Measurements from ENCODE around the gene AKAP14. TPM values are rescaled to one million over a fixed set of nuclear protein-coding genes. Genes with fewer than 3 reads are reported as not detected.

The AKAP14 gene
- total and polyA plus RNA-seq, 2 of the 8 experiments (the other 6 are each of a cell fraction or from before 2014, with no cell fraction given), result 0.79 to 1.3 TPM

GRCh38 chrX:119871599-119872395 lies 23.9 kb upstream of the AKAP14 start, which contains the start of the genes NDUFA1 and RNF113A:
NDUFA1 (plus strand) TSS chrX:119871832; CDS start chrX:119871912, 80 bp downstream.
RNF113A (minus strand) TSS chrX:119871733; CDS start chrX:119871613, 120 bp downstream.
- Histone ChIP-seq H3K23me2 (ENCODE audit: low read depth, low read length) (0 out of 2 replicates have a peak, but pooled peaks cover 2% of the 10 kb centered on the region), H3K14ac (ENCODE audit: insufficient read length) (no peak within 1 kb of the TSS), H3K4me1 (replicated peaks in 1 of 4; ENCODE audit: control insufficient read depth in 3 of 4, insufficient read depth in 4 of 4, low read length in 3 of 4) (no peaks in the 10 kb centered on the region), H3K4me2 (ENCODE audit: insufficient read depth in 1 of 2, low read depth in 2 of 2, low read length in 2 of 2) (peak within 1 kb of the TSS; percentile 85 to 98), H2AFZ (ENCODE audit: low read length) (no peak within 1 kb of the TSS; the same call in 1 of the 2 replicates), H2BK5ac (ENCODE audit: low read depth, low read length) (no peak within 1 kb of the TSS; the same call in 1 of the 2 replicates), H2BK12ac (ENCODE audit: low read depth, low read length) (no peak within 1 kb of the TSS), H2BK15ac (ENCODE audit: low read length) (no peak within 1 kb of the TSS), H3K79me2 (ENCODE audit: control insufficient read depth in 1 of 2, insufficient read depth in 2 of 2, low read length in 2 of 2) (peaks cover 0 to 8% of the 10 kb centered on the region in 2 experiments; a peak in 1 of 4 replicates), H4K91ac (replicated peaks; ENCODE audit: insufficient read length, low read length) (peak within 1 kb of the TSS; percentile 85), H2BK20ac (ENCODE audit: low read length) (no peak within 1 kb of the TSS), H3K4me3 (ENCODE audit: extremely low read depth in 1 of 4, insufficient read depth in 2 of 4, low read depth in 3 of 4, low read length in 4 of 4) (peak within 1 kb of the TSS; percentile 81 to 95 (median 90)), H4K5ac (ENCODE audit: insufficient read length, low read depth, low read length) (peak within 1 kb of the TSS; percentile 95), H3K79me1 (ENCODE audit: low read depth, low read length) (no peaks in the 10 kb centered on the region), H3K9ac (replicated peaks in 1 of 4; ENCODE audit: extremely low read depth in 1 of 4, low read depth in 3 of 4, low read length in 3 of 4) (peak within 1 kb of the TSS in 3 of 4 experiments; percentile 72 to 94 (median 83); a peak in 6 of 7 replicates), H3K27ac (ENCODE audit: low read depth, low read length) (peak within 1 kb of the TSS; percentile 84), H3K18ac (ENCODE audit: extremely low read depth, low read length) (peak within 1 kb of the TSS; percentile 96), H3K27me3 (replicated peaks in 1 of 4; ENCODE audit: control insufficient read depth in 3 of 4, extremely low read depth in 1 of 4, insufficient read depth in 3 of 4, low read length in 3 of 4) (no peaks in the 10 kb centered on the region), H4K20me1 (replicated peaks in 1 of 2; ENCODE audit: control insufficient read depth in 1 of 2, insufficient read depth in 2 of 2, low read length in 2 of 2) (no peaks in the 10 kb centered on the region), H2AK5ac (ENCODE audit: low read depth, low read length) (no peak within 1 kb of the TSS), H3K4ac (replicated peaks; ENCODE audit: insufficient read length, low read depth, low read length) (no peak within 1 kb of the TSS), H4K8ac (ENCODE audit: extremely low read depth, insufficient read depth, low read length) (peak within 1 kb of the TSS; percentile 95; the same call in 1 of the 2 replicates), H3K36me3 (ENCODE audit: control insufficient read depth in 2 of 4, insufficient read depth in 4 of 4, low read length in 3 of 4) (peaks cover 0 to 8% (median 0%) of the 10 kb centered on the region in 4 experiments; a peak in 1 of 8 replicates), H2BK120ac (replicated peaks; ENCODE audit: low read depth, low read length) (no peak within 1 kb of the TSS), H3K23ac (ENCODE audit: insufficient read length) (no peak within 1 kb of the TSS), H3K9me3 (ENCODE audit: insufficient read depth in 2 of 2, low read depth in 1 of 2, low read length in 1 of 2) (no peaks in the 10 kb centered on the region), H3K56ac (replicated peaks; ENCODE audit: insufficient read length, low read depth, low read length) (peak within 1 kb of the TSS; percentile 77)
- CTCF ChIA-PET (ENCODE audit: partially characterized antibody), result interaction anchor here (1.0 to 2.4 kb wide), 2 partner anchors 10 to 16 kb away, joined by 3 to 13 read pairs; no protein-coding TSS in a partner anchor
- FAIRE-seq (no peak), DNase-seq (ENCODE audit: low read depth in 1 of 2, low spot score in 2 of 2) (peak; percentile 60 to 74)
- WGBS, 2 experiments (ENCODE audit: extremely low coverage in 1 of 2, insufficient coverage in 1 of 2, insufficient read length in 1 of 2, insufficient replicate concordance in 2 of 2, low coverage in 1 of 2, low lambda C conversion rate in 2 of 2, missing lambda C conversion rate in 1 of 2), result 2% methylated on average over 56 of the region's 62 CpGs; no CpG with 5 or more reads in 1 of the 2 experiments
- POLR2A ChIA-PET (ENCODE audit: partially characterized antibody), result interaction anchor here (1.1 to 2.5 kb wide), 7 partner anchors 10 to 80 kb away, joined by 3 to 13 read pairs (median 5); partner anchors contain the start of genes RPL39 and UPF3B
- TF ChIP-seq POLR2A (IDR thresholded peaks at IDR 0.05; ENCODE audit: control extremely low read depth in 1 of 2, low read depth in 2 of 2, low read length in 2 of 2), result peak; percentile 34 to 64
- TF ChIP-seq E2F6 (IDR thresholded peaks at IDR 0.05), result 0 out of 2 replicates have a peak, but pooled peaks have one; percentile 17
- no peak for TF ChIP-seq EZH2 (IDR thresholded peaks at IDR 0.05; ENCODE audit: low read depth, low read length, severe bottlenecking)
- no peak for TF ChIP-seq YY1 (IDR thresholded peaks at IDR 0.05; ENCODE audit: low read depth, low read length)
- TF ChIP-seq CEBPB (IDR thresholded peaks at IDR 0.05; ENCODE audit: low read depth, low read length), result 0 out of 2 replicates have a peak, but pooled peaks have one; percentile 27
- no peak for TF ChIP-seq JUND (IDR thresholded peaks at IDR 0.05; ENCODE audit: low read length)
- no peak for TF ChIP-seq SUZ12 (IDR thresholded peaks at IDR 0.05; ENCODE audit: low read length)
- TF ChIP-seq POLR2AphosphoS5 (IDR thresholded peaks at IDR 0.05; ENCODE audit: low read depth, low read length), result 0 out of 2 replicates have a peak, but pooled peaks have one; percentile 14
- TF ChIP-seq TAF7 (optimal IDR thresholded peaks at IDR 0.05; ENCODE audit: borderline replicate concordance, low read depth, low read length), result peak; percentile 19
- TF ChIP-seq CHD1 (IDR thresholded peaks at IDR 0.05; ENCODE audit: low read depth, low read length), result no peak
- TF ChIP-seq TAF1 (IDR thresholded peaks at IDR 0.05; ENCODE audit: low read depth, low read length), result peak; percentile 77
